Pericardium fibroblast (primary cell): ENCODE measurements around the gene CCDC110. TPM values are rescaled to one million over a fixed set of nuclear protein-coding genes. Genes with fewer than 3 reads are reported as not detected.

Experiments used
- total RNA-seq: library from RNA; depleted of rRNA; stranded (reverse); fragments of >200 nt; gene quantifications from 2 replicates; pipeline ENCODE4 v1.2.3, GENCODE V29; 2015

Gene CCDC110
- 0.09 and 0.93 TPM in 2 replicates for total RNA-seq

GRCh38 chr4:185471235-185472102, at the start of gene CCDC110:
Gene CCDC110, minus strand, starts transcription at chr4:185471733. Its CDS starts 50 bp downstream, at chr4:185471683.

GRCh38 chr4:185425647-185426352, 45.7 kb downstream of the CCDC110 start, which contains the start of gene UFSP2:
Gene UFSP2, minus strand, starts transcription at chr4:185425964. Its CDS starts 96 bp downstream, at chr4:185425868.

GRCh38 chr4:185396724-185397385, 74.7 kb downstream of the CCDC110 start, which contains the start of gene ANKRD37:
Gene ANKRD37, plus strand, starts transcription at chr4:185396841. Its CDS starts 83 bp downstream, at chr4:185396924.

GRCh38 chr4:185395238-185395955, 76.1 kb downstream of the CCDC110 start, which contains the start of gene LRP2BP:
Gene LRP2BP, minus strand, starts transcription at chr4:185395924. Its CDS starts 17,738 bp downstream, at chr4:185378186.

Other genes starting within 250 kb of the CCDC110 start
- gene LRP2BP, start 75.8 kb downstream of the CCDC110 start, total RNA-seq = under 0.01 TPM in 1 of 2 replicates, not detected in the other
- 13.4 and 14.4 TPM in 2 replicates for gene ANKRD37, start 74.9 kb downstream of the CCDC110 start, total RNA-seq
- 24.9 and 34.0 TPM in 2 replicates for gene UFSP2, start 45.8 kb downstream of the CCDC110 start, total RNA-seq
- 11.3 and 179 TPM in 2 replicates for gene PDLIM3, start 63.8 kb upstream of the CCDC110 start, total RNA-seq